ENCODE data around the gene SUCO. TPM values are rescaled to one million over a fixed set of nuclear protein-coding genes. Genes with fewer than 3 reads are reported as not detected.

Gene SUCO
- total RNA-seq, 1 experiment from 2014 or later = 37.7 TPM

DNA sequence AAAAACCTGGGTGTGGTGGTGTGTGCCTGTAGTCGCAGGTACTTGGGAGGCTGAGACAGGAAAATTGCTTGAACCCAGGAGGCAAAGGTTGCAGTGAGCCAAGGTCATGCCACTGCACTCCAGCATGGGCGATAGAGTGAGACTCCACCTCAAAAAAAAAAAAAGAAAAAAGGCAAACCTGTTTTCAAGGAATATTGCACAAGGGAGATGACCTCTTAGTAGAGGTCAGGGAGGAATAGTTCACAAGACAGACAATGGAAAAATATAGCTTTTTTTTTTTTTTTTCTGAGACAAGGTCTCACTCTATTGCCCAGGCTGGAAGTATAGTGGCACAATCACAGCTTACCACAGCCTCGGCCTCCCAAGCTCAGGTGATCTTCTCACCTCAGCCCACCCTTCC is 22.5 kb upstream of the SUCO start:
- no peak for DNase-seq
- Mint-ChIP-seq H3K36me3 (ENCODE audit: insufficient read depth in 1 of 3, low read depth in 3 of 3) (no peaks in the 10 kb centered on the region), H3K27me3 (ENCODE audit: low read depth) (peaks cover 2% of the 10 kb centered on the region; the same call in 1 of the 2 replicates), H3K4me1 (no peaks in the 10 kb centered on the region), H3K4me3 (no peak overlapping the region), H3K9me3 (no peaks in the 10 kb centered on the region), H3K27ac (no peak overlapping the region)
- H2BK20ac ChIP-seq (ENCODE audit: low read depth, low read length, poor library complexity, severe bottlenecking) = no peak overlapping the region
- H3K79me2 ChIP-seq (ENCODE audit: insufficient read depth, low read length) = no peaks in the 10 kb centered on the region
- H3K79me1 ChIP-seq (ENCODE audit: insufficient read depth, low read depth, low read length, poor library complexity, severe bottlenecking) = no peaks in the 10 kb centered on the region
- no peak overlapping the region for H3K14ac ChIP-seq (ENCODE audit: insufficient read depth, low read length)
- no peak overlapping the region for H3T11ph ChIP-seq (ENCODE audit: low read length)
- no peak overlapping the region for H3K23ac ChIP-seq (ENCODE audit: insufficient read length, low read depth, low read length)
- H3K9me3 ChIP-seq (ENCODE audit: control insufficient read depth, low read depth, low read length) = no peaks in the 10 kb centered on the region
- no CpG with 5 or more reads among the region's 3 CpGs for WGBS (ENCODE audit: extremely low coverage, insufficient read length, low lambda C conversion rate)
- no peak overlapping the region for H2BK12ac ChIP-seq (ENCODE audit: insufficient read length, low read depth, low read length)
- H2BK5ac ChIP-seq (ENCODE audit: insufficient read length, low read length) = no peak overlapping the region
- no peaks in the 10 kb centered on the region for H3K23me2 ChIP-seq (ENCODE audit: insufficient read length, low read depth, low read length, poor library complexity, severe bottlenecking)
- no peak overlapping the region for H4K5ac ChIP-seq (ENCODE audit: insufficient read length, low read depth, low read length)
- H2AK5ac ChIP-seq (ENCODE audit: insufficient read length, low read length) = no peak overlapping the region
- no peak overlapping the region for H3K18ac ChIP-seq (ENCODE audit: insufficient read length, low read depth, low read length)
- H3K4me1 ChIP-seq (ENCODE audit: insufficient read depth, low read length) = no peaks in the 10 kb centered on the region
- H3K4me2 ChIP-seq (ENCODE audit: insufficient read depth, insufficient read length, low read length) = no peak overlapping the region
- no peak overlapping the region for H3K56ac ChIP-seq (ENCODE audit: insufficient read length, low read depth, low read length)
- H2AFZ ChIP-seq (ENCODE audit: low read length) = no peak overlapping the region
- TF ChIP-seq, protein P1, sequence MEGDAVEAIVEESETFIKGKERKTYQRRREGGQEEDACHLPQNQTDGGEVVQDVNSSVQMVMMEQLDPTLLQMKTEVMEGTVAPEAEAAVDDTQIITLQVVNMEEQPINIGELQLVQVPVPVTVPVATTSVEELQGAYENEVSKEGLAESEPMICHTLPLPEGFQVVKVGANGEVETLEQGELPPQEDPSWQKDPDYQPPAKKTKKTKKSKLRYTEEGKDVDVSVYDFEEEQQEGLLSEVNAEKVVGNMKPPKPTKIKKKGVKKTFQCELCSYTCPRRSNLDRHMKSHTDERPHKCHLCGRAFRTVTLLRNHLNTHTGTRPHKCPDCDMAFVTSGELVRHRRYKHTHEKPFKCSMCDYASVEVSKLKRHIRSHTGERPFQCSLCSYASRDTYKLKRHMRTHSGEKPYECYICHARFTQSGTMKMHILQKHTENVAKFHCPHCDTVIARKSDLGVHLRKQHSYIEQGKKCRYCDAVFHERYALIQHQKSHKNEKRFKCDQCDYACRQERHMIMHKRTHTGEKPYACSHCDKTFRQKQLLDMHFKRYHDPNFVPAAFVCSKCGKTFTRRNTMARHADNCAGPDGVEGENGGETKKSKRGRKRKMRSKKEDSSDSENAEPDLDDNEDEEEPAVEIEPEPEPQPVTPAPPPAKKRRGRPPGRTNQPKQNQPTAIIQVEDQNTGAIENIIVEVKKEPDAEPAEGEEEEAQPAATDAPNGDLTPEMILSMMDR (conservative IDR thresholded peaks at IDR 0.05) = no peak
- no peak overlapping the region for H2BK120ac ChIP-seq (ENCODE audit: low read depth, low read length, poor library complexity, severe bottlenecking)
- no peak overlapping the region for H4K91ac ChIP-seq (ENCODE audit: insufficient read length, low read depth, low read length)
- H2BK15ac ChIP-seq (ENCODE audit: low read depth, low read length) = no peak overlapping the region
- H3K9ac ChIP-seq (ENCODE audit: extremely low read depth, insufficient read length, low read length) = no peak overlapping the region
- no peak overlapping the region for H3K4ac ChIP-seq (ENCODE audit: low read depth, low read length)
- H4K8ac ChIP-seq (replicated peaks; ENCODE audit: insufficient read length, low read depth, low read length) = no peak overlapping the region
- H3K27ac ChIP-seq (ENCODE audit: insufficient read length, low read depth, low read length) = no peak overlapping the region
- no peaks in the 10 kb centered on the region for H4K20me1 ChIP-seq (ENCODE audit: control insufficient read depth, insufficient read depth, insufficient read length)
- no peaks in the 10 kb centered on the region for H3K27me3 ChIP-seq (ENCODE audit: insufficient read depth, low read length)

Data from H9 (cell line).